GM19438 (cell line): Measurements from ENCODE around the gene PSD.

Experiments
- ATAC-seq: cut with Tn5 transposase; IDR thresholded peaks from one replicate; pipeline ENCODE4 v1.9.1; 2021; ENCODE audit warnings: low read depth; ENCODE audit not compliant: unreplicated experiment

Gene PSD

DNA sequence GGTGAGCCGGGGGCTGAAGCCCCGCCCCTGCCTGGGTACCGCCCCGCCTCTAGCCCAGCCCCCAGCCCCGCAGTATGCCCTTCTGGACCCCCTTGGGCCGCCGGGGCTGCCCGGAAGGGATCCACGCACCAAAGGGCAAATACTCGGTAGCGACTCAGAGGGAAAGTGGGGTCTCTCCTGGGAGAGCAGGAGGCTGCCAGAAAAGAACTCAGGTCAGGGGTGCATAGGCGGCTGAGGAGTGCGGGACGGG is 2.8 kb upstream of the PSD start:
- no peak for ATAC-seq

DNA sequence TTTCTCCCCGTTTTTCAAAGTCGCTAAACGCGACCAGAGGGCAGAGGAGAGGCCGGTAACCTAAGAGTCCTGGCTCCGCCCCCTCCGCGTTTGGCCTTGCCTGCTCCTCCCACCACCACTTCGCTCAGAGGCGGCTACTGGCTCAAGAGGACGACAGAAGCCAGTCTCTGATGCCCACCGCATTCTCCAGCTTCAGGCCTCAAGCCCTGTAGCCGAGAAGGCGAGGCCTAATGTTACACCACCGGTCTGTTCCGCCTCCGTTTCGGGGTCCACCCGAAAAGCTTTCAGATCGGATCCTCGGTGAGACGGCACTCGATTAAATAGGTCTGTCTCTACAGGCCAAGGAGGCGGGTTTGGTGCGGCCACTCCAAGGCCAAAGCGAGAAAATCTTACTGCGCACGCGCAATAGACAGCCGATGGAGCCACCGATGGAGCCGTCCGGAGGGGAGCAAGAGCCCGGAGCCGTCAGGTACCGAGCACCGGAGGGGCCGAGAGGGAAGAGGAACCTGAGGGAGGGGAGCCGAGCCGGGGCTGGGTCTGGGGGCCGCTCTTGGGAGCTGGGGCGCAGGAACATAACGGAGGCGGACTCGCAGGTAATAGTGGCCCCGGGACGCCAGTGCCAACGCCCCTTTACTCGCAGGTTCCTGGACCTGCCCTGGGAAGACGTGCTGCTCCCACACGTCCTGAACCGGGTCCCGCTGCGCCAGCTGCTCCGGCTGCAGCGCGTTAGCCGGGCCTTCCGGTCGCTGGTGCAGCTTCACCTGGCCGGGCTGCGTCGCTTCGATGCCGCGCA is 2.3 kb upstream of the PSD start, which contains the start of gene FBXL15:
Gene FBXL15 (plus strand): TSS at position 123 of the 793 bp plus-strand sequence. CDS start 294 bp downstream, at position 417.
- peak; percentile 69 for ATAC-seq

DNA sequence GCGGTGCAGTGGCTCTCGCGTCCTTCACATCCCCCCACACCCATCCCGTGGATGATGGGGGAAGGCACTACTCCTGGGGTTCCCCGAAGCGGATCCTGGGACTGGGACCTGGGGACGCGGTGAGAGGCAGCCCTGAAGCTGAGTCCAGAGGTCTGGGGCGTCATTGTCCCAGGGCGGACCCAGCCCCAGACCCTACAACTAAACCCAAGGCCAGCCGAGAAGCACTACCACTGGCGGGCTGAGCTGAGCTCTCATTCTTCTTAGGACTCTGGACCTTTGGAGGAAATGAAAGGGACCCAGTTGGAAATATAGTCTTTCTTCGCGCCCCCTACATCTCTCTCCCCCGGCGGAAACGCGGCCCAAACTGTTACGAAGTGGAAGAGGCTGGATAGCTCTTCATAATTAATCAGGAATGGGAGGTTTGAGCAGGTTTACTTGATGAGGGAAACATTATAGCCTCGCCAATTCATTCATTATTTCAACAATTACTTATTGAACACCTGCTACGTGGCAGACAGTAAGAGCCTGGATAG is 1.7 kb upstream of the PSD start:
- ATAC-seq = no peak

DNA sequence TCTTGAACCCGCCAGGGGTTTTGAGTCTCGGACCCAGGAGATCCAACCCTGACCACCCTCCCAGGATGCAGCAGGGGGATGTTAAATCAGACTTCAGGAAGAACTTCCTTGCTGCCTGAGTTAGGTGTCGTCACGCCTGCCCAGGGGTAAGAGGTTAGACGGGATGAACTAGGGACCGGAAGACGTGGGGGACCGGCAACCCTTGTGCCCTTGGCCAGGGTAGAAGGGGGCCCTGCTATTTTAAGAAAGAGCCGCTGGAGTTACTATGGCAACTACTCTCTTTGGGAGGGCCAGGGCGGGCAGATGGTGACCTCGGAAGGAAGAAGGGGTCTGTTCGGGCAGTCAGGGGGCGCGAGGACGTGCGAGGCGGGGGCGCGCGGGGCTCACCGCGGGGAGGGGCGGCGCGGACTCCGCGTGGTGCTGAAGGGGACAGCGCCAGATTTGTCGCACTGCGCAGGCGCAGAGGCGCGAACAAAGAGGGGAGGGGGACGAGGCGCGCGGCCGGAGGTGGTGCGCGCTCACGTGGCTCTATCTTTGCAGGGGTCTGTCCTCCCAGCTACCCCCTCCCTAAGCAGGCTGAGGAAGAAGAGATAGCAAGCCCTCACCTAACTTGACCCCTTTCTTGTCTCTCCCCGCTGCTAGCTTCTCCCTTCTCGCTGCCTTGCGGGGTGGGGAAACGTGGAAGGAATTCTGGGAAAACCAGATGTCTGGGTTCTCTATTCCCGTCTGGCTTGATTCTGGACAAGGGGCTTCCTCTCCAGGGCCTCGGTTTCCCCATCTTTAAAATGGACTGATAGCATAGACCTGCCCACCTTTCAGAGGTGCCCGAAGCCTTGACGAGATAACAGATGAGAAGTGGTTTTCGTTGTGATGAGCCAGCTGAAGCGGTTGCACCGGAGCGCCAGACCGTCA is 940 bp upstream of the PSD start:
- no peak for ATAC-seq

DNA sequence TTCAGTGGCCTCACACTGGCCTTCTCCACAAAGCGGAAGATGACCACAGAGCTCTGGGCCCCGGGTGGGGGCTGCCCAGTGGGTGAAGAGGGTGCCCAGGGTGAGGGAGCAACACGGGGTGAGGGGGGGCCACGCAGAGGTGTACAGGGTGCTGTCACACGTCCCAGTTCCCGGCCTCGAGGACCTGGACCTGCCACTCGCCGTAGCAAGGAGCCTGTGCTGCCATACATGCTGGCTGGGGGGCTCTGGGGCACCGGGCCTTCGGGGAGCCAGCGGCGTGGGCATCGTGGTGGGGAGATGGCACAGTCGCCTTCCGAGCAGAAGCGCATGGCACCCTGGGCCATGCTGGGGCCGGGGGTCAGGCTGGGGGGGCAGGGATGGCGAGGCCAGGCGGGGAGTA is 1.9 kb downstream of the PSD start:
- no peak for ATAC-seq

DNA sequence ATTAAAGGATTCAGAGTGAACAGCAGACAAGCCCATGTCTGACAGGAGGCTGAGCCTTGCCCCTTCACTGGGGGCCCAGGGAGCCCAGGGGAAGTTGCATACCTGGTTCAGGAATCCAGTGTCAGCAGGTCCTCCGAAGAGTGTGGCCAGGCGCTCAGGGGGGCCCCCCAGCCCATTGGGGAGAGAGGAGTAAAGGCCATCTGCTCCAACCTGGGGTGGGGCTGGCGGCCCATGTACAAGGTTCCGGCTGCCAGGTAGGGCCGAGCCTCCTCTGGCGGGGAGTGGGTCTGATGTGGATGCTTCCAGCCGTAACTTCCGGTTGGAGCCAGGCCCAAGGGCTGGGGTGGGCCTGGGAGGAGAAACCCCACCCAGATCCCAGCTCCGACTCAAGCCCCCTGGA is 2.3 kb downstream of the PSD start:
- ATAC-seq = no peak

DNA sequence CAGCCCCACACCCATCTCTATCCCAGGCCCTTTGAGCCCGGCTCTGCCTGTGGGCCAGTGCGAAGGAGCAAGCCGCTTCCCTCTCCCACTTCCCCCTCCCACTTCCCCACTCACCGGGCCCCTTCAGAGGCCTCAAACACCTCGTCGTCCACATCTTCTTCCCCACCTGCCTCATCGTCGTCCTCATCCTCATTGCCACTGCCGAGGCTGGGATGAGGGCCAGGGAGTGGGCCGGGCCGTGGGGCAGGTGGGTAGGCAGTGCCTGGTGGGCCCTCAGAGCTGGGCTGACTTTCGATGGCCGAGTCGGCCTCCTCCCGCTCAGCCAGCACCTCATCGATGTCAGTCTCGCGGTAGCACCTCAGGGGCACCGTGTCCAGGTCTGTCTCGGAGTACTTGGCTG is 3.8 kb downstream of the PSD start:
- no peak for ATAC-seq

DNA sequence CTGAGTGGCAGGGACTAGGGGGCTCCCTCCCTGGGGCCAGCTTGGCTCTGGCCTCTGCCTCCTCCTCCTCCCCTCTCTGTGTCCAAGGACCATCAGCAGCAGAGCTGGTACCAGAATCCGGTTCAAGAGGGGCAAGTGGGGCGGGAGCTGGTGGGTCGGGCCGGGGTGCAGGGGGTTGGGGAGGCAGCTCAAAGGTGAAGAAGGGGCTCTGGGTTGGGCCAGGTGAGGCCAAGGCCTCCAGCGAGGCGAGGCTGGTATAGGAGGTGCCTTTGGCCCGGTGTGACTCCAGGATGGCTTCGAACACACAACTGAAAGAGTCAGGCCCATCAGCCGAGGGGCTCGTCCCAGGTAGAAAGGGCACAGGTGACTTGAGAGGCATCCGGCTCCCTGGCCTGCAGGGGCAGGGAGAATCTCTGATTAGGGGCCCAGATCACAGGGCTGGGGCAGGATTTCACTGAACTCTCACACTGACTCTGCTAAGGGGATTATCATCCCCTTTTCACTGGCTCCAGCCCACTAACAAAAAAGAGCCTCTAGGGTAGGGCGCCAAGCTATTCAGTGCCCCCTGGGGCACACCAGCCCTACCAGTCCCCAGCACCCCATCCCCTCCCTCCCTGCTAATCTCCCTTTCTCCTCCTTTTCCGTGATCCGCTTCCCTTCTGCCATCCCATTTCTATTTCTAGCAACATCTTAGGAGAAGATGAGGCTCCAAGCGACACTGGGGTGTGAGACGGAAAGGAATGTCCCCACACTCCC is 4.6 kb downstream of the PSD start:
- ATAC-seq = no peak

DNA sequence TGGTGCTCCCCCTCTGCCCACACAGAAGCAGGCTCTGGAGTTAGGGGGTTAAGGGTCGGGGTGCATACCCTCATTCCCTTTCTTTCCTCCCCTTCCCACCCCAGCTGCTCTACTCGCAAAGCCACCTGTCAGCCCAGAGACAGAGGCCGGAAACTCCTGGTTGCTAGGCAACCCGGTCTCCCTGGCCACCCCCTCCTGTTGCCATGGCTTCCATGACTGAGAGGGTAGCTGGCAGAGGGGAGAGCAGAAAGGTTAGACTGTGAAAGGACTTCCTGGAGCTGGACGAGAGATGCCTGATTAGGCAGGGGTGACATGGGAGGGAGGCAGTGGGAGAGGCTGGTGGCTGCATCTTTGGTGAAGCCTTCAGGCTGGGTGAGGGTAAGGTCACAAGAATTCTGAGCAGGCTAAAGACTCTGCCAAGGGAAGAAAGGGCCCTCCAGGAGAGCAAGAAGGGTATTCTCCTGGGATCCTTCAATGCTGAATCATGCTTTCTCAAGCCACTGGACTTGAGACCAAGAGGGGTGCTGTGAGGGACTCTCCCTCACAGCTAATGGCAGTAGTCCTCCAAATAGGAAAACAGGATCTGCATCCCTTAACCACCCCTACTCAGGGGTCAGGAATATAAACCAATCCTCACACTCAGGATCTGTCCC is 5.4 kb downstream of the PSD start:
- ATAC-seq = no peak

DNA sequence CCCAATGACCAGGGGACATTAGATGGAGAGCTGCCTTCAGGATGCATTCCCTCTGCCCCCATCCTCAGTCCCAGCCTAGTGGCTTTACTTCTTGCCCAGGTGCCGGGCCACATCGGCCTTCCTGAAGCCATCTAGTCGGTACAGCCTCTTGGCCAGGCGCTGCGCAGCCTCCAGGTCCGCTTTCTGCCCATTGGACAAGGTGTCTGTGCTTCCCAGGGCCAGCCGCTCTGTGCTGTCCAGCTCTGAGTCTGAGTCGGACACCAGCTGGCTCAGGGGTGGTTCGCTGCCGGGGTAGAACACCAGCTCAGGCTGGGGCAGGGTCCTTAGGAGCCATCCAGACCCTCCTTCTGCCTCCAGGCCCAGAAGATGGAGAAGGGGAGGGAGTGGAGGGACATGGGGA is 6.3 kb downstream of the PSD start:
- ATAC-seq = no peak

DNA sequence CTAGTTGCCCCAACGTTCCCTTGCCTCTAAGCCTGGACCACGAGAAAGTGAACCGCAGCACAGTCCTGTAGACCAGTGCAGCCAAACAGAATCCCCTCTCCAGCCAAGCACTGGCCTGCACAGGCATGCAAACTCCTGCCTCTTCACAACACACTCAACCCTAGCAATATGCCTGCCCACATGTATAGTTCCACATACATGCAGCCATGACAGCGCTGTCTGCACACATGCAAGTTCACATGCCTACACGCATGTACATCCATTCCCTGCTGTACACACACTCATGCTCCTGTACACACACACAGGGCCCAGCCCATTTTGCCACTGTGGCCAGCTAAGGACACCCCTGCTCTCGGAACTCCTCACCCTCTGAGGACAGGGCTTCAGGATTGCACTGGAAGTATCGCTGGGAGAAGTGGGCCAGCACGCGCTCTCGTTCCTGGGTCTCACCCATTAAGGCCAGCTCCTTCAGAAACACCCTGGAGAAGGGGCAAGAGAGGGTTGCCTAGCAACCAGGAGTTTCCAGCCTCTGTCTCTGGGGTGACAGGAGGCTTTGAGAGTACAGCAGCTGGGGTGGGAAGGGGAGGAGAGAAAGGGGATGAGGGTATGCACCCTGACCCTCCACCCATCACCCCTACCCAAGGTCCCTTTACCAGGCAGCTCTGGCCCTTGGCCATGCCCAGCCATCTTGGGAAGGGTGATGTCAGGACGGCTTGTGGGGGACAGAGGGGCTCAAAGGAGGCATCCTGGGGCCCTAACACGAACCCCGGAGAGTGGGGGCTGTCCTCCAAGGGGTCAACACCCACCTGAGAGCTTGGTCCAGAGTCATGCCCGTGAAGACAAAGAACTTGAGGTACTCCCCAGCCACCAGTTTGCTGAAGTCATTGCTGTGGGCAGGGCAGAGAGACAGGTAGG is 7.0 kb downstream of the PSD start:
- ATAC-seq = no peak

DNA sequence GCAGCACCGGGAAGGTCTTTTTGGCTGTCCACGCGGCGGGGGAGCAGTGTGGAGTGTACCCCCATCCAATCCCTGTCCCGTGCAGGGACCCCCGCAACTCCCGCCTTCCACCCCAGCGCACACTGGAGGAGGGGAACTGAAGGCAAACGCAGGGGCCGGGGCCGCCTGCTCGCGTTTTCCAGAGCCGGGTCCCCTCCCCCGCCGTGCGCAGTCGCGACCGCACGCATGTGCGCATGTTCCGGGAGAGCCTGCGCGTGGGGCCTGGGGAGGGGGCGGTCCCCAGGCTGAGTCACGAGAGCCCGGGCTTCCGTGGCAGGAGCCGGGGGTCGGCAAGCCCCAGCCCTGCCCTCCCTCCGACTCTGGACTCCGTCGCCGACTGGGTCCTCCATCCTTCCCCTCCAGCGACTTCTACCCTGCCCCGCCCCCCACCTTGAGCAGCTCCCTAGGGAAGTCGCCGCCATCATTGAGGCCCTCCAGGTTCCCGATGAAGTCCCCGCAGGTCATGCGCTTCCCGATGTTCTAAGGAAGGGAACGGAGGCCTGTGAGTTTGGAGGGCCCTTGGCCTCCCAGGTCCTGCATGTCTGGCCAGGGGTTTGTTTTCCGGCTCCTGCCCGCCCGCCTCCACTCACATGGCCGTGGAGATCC is 8.0 kb downstream of the PSD start:
- no peak for ATAC-seq

DNA sequence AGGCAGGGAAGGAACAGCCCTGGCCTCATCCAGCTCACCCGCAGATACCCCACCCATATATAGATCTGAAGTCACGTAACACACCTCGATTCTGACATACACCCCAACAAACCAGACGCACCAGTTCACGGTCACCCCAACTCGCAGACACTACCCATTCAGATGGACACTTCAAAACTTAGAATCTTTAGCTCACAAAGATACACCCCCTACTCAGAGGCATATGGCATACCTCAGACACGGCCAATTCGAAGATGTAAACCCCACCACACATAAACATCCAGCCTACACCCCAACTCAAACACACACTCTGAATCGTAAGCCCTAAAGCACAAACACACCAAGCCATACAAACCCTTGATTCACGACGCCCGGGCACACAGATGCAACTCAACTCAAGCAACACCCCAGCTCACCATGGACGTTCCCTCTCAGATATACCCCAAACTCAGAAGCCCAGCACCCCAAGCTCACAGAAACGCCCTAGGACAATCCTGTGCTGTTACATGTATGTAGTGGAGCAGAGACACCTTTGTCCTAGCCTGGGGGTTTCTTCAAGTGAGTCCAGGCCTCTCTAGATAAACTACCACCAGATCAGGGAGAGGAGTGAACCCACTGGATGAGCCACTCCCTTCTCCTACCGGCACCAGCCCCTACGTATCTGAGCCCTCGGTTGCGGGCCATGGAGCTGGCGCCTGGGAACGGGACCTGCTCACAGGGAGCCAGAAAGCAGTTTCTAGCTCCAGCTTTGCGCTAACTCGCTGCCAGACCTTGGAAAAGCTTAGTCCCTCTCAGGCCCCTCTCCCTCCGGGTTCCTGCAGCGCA is 8.8 kb downstream of the PSD start:
- ATAC-seq = no peak

DNA sequence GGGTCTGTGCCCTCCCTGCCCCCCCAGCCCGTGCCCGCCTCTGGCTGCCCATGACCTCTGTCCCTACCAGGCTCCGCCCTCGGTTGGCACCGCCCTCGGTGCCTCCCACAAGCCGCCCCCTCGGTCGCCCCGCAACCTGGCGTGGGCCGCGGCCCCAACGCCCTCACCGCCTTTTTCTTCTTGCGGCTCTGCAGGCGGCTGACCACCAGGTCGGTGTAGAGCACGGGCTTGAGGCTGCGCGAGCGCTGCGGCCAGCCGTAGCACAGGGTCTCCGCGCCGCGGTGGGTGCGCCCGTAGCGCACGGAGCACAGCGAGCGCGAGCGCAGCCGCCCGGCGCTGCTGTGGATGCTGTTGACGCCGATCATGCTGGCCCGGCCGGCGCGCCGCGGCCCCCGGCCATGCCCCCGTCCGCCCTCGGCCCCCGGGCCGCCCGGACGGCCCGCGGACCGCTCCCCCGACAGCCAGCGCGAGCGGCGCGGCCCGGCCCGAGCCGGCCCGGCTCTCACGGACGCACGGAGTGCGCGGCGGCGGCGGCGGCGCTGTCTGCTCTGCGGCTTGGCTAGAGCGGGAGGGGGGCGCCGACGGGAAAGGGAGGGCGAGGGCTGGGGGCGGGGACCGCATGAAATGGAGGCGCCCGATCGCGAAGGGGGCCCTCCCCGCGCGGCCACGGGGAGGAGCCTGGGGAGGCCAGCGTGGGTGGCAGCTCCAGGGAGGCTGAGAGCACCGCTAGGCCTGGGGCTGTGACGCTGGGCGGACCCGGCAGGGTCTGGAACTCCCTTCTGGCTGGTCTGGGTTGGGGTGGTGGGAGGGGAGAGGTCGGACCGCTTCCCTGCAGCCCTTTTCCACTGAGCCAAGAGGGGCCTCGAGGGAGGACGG is 9.6 kb downstream of the PSD start:
- ATAC-seq = no peak

DNA sequence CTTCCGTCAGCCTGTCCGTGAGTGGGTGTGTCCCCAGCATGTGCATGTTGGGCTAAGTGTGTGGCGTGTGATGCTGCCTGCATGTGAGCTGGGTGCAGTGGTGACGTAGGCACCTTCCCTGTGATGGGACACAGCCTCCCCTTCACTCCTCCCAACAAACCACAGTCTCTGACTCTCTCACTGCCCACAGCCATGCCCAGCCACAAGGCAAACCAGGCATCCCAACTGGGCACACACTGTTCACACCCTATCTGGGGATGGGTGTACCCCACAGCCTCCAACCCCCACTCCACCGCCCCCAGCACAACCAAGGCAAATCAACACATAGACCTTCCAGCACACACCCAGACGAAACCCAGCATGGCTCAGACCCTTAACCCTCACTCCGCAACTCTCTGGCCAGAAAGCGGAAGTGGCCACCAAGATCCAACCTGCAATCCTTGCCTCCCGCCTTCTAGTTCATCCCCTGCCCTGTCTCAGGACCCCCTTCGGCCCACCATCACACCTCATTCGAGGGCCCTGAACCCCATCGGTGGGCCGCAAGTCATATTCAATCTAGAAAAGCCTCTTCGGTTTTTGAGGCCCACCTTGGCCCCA is 10.4 kb downstream of the PSD start:
- ATAC-seq = no peak

DNA sequence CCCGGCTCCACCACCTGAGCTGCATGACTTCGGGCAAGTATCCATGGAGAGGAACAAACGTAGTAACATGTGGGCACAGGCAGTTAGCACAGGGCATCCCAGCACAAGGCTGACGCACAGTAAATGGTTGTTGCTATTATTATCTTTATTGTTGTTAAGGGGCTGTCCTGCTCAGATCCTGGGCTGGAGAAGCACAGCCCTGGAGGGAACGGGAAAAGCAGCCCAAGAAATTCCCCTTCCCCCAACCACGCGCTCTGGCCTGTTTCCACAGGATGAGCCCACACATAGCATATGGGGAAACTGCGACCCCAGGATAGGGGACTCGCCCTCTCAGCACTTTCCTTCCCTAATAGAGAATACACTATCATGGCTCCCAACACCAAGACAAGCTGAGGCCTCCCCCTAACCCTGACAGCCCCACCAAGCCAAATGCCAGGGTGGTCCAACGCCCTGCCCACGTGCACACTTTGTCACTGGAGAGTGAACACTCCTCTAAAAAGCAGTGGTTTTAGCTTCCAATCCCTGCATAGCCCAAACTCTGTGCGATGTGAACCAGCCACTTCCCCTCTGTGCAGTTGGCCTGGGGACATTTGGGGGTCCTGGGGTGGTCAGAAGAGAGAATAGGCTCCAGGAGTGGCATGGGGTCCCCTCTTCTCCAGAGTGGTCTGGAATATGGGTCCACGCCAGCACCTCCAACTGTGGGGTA is 11.0 kb downstream of the PSD start:
- ATAC-seq = no peak
